SK-N-SH treated with all-trans-retinoic acid at 6 μM for 48 hours (cell line): ENCODE measurements around the gene GPC6.
A peak's percentile ranks its signal among the peaks of the same experiment; 100 is the strongest.

ENCODE experiments used
- ATAC-seq: fragments of 200-7000 bp; cut with Tn5 transposase; 3 replicates; pipeline ENCODE4 v1.9.1; 2020; ENCODE audit warnings: mild to moderate bottlenecking, moderate library complexity
- BACH2 ChIP-seq: fragments of 250-450 bp; sonication (Bioruptor Pico); IDR thresholded peaks from 2 replicates; pipeline ENCODE4 v1.9.0; 2021; ENCODE audit warnings: mild to moderate bottlenecking, borderline replicate concordance
- CREB5 ChIP-seq: fragments of 250-450 bp; sonication (Bioruptor Pico); IDR thresholded peaks from 2 replicates; pipeline ENCODE4 v1.5.1; 2020; ENCODE audit warnings: low read depth, mild to moderate bottlenecking, moderate library complexity
- CSDC2 ChIP-seq: fragments of 250-450 bp; sonication (Bioruptor Pico); IDR thresholded peaks from 2 replicates; pipeline ENCODE4 v1.5.0; 2020; ENCODE audit warnings: mild to moderate bottlenecking, moderate library complexity
- CSRNP3 ChIP-seq: fragments of 250-450 bp; sonication (Bioruptor Pico); IDR thresholded peaks from 2 replicates; pipeline ENCODE4 v1.5.1; 2021; ENCODE audit warnings: mild to moderate bottlenecking, moderate library complexity
- ESRRG ChIP-seq: fragments of 250-450 bp; sonication (Bioruptor Pico); IDR thresholded peaks from 2 replicates; pipeline ENCODE4 v1.6.1; 2021; ENCODE audit warnings: mild to moderate bottlenecking
- GLIS3 ChIP-seq: fragments of 250-450 bp; sonication (Bioruptor Pico); IDR thresholded peaks from 2 replicates; pipeline ENCODE4 v1.5.0; 2020; ENCODE audit warnings: mild to moderate bottlenecking, moderate library complexity
- ISL1 ChIP-seq: fragments of 250-450 bp; sonication (Bioruptor Pico); IDR thresholded peaks from 2 replicates; pipeline ENCODE4 v2.1.2; 2022; ENCODE audit warnings: mild to moderate bottlenecking, moderate library complexity
- OSR1 ChIP-seq: fragments of 250-450 bp; sonication (Bioruptor Pico); IDR thresholded peaks from 2 replicates; pipeline ENCODE4 v1.8.0; 2022; ENCODE audit warnings: moderate library complexity, mild to moderate bottlenecking, inconsistent platforms
- PATZ1 ChIP-seq: fragments of 250-450 bp; sonication (Bioruptor Pico); IDR thresholded peaks from 2 replicates; pipeline ENCODE4 v1.8.0; 2020; ENCODE audit warnings: mild to moderate bottlenecking, moderate library complexity, borderline replicate concordance
- POU6F1 ChIP-seq: fragments of 250-450 bp; sonication (Bioruptor Pico); IDR thresholded peaks from 2 replicates; pipeline ENCODE4 v1.8.0; 2021; ENCODE audit warnings: low read depth, mild to moderate bottlenecking, moderate library complexity, borderline replicate concordance
- PPARA ChIP-seq: fragments of 250-450 bp; sonication (Bioruptor Pico); IDR thresholded peaks from 2 replicates; pipeline ENCODE4 v1.5.0; 2020; ENCODE audit warnings: mild to moderate bottlenecking, borderline replicate concordance
- RARB ChIP-seq: fragments of 250-450 bp; sonication (Bioruptor Pico); IDR thresholded peaks from 2 replicates; pipeline ENCODE4 v1.8.0; 2021; ENCODE audit warnings: mild to moderate bottlenecking, moderate library complexity
- SNAI2 ChIP-seq: fragments of 250-450 bp; sonication (Bioruptor Pico); IDR thresholded peaks from 2 replicates; pipeline ENCODE4 v1.5.0; 2020; ENCODE audit warnings: mild to moderate bottlenecking, moderate library complexity
- TCF4 ChIP-seq: fragments of 250-450 bp; sonication (Bioruptor Pico); IDR thresholded peaks from 2 replicates; pipeline ENCODE4 v1.8.0; 2021; ENCODE audit warnings: mild to moderate bottlenecking, moderate library complexity, borderline replicate concordance
- TOX ChIP-seq: fragments of 250-450 bp; sonication (Bioruptor Pico); IDR thresholded peaks from 2 replicates; pipeline ENCODE4 v1.8.0; 2021; ENCODE audit warnings: mild to moderate bottlenecking, moderate library complexity, borderline replicate concordance
- TSHZ2 ChIP-seq: fragments of 250-450 bp; sonication (Bioruptor Pico); IDR thresholded peaks from 2 replicates; pipeline ENCODE4 v1.5.0; 2020; ENCODE audit warnings: mild to moderate bottlenecking, moderate library complexity
- ZC3H10 ChIP-seq: fragments of 250-450 bp; sonication (Bioruptor Pico); IDR thresholded peaks from 2 replicates; pipeline ENCODE4 v1.5.1; 2021; ENCODE audit warnings: mild to moderate bottlenecking, moderate library complexity
- ZFP3 ChIP-seq: fragments of 250-450 bp; sonication (Bioruptor Pico); IDR thresholded peaks from 2 replicates; pipeline ENCODE4 v1.5.0; 2020; ENCODE audit warnings: mild to moderate bottlenecking, moderate library complexity
- ZFP30 ChIP-seq: fragments of 450-650 bp; formaldehyde crosslinking; IDR thresholded peaks from 2 replicates; pipeline ENCODE4 v1.5.0; 2022; ENCODE audit warnings: mild to moderate bottlenecking, moderate library complexity
- ZNF565 ChIP-seq: fragments of 450-650 bp; formaldehyde crosslinking; conservative IDR thresholded peaks from 2 replicates; pipeline ENCODE4 v1.5.0; 2020; ENCODE audit warnings: low read depth, mild to moderate bottlenecking, moderate library complexity
- ZNF8 ChIP-seq: fragments of 450-650 bp; formaldehyde crosslinking; IDR thresholded peaks from 2 replicates; pipeline ENCODE4 v1.5.0; 2020; ENCODE audit warnings: mild to moderate bottlenecking, moderate library complexity

GPC6 gene

GRCh38 chr13:94020426-94020825 is 793.8 kb downstream of the GPC6 start:
- TF ChIP-seq TOX (CRISPR knock-in tag), result no peak
- TF ChIP-seq RARB (CRISPR knock-in tag), result no peak
- no peak for TF ChIP-seq ZC3H10 (CRISPR knock-in tag)
- TF ChIP-seq PATZ1 (CRISPR knock-in tag), result no peak
- TF ChIP-seq, all 23 proteins: peak for 0
- ATAC-seq, result peak; percentile 59

- TF ChIP-seq ZFP30 (CRISPR knock-in tag) (peak; percentile 85), POU6F1 (CRISPR knock-in tag) (no peak), ZFP3 (CRISPR knock-in tag) (no peak), CREB5 (no peak), ISL1 (peak; percentile 79), ZC3H10 (CRISPR knock-in tag) (peak; percentile 74; the same call in 1 of the 2 replicates), PATZ1 (CRISPR knock-in tag) (peak; percentile 20; the same call in 1 of the 2 replicates), PPARA (CRISPR knock-in tag) (no peak), TOX (CRISPR knock-in tag) (no peak), TCF4 (CRISPR knock-in tag) (no peak), BACH2 (no peak), TSHZ2 (no peak), OSR1 (CRISPR knock-in tag) (no peak), CSRNP3 (CRISPR knock-in tag) (no peak), ESRRG (CRISPR knock-in tag) (no peak), GLIS3 (CRISPR knock-in tag) (no peak), SNAI2 (CRISPR knock-in tag) (no peak), RARB (CRISPR knock-in tag) (no peak)
- peak; percentile 66 for ATAC-seq
Observed at GRCh38 chr13:94020833-94021232, 794.2 kb downstream of the GPC6 start.

- ATAC-seq, result no peak
- TF ChIP-seq ISL1 (no peak), ZFP3 (CRISPR knock-in tag) (no peak), PATZ1 (CRISPR knock-in tag) (no peak), GLIS3 (CRISPR knock-in tag) (no peak), CSDC2 (CRISPR knock-in tag) (no peak), RARB (CRISPR knock-in tag) (no peak), ZNF8 (CRISPR knock-in tag) (no peak), TOX (CRISPR knock-in tag) (no peak), BACH2 (no peak), ESRRG (CRISPR knock-in tag) (no peak), TCF4 (CRISPR knock-in tag) (no peak), POU6F1 (CRISPR knock-in tag) (no peak), ZNF565 (CRISPR knock-in tag) (no peak)
Observed at GRCh38 chr13:94028234-94028633, 801.6 kb downstream of the GPC6 start.
